ENCODE measurements around the gene SGCD.

DNA sequence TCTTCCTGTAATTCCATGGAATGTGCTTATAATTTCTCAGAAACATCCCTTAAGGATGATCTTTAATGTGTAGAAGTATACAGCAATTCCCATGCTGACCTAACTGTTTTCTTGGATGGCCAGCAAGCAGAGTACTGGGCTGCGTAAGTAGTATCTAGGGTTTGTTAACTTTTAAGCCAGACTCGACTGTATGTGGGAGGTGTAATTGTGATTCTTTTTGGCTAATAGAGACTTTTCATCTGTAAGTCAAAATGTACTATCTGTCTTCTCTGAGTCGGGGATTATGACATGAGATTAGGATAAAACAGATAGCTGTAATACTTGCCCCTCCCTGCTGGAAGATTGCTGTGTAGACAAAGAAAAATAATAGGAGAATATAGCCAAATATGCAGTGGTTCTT lies 169.3 kb downstream of the SGCD start:
- TF ChIP-seq POLR2AphosphoS5 (IDR thresholded peaks at IDR 0.05) (no peak), POLR2A (IDR thresholded peaks at IDR 0.05) (no peak)
- TF ChIP-seq, protein P1, sequence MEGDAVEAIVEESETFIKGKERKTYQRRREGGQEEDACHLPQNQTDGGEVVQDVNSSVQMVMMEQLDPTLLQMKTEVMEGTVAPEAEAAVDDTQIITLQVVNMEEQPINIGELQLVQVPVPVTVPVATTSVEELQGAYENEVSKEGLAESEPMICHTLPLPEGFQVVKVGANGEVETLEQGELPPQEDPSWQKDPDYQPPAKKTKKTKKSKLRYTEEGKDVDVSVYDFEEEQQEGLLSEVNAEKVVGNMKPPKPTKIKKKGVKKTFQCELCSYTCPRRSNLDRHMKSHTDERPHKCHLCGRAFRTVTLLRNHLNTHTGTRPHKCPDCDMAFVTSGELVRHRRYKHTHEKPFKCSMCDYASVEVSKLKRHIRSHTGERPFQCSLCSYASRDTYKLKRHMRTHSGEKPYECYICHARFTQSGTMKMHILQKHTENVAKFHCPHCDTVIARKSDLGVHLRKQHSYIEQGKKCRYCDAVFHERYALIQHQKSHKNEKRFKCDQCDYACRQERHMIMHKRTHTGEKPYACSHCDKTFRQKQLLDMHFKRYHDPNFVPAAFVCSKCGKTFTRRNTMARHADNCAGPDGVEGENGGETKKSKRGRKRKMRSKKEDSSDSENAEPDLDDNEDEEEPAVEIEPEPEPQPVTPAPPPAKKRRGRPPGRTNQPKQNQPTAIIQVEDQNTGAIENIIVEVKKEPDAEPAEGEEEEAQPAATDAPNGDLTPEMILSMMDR (IDR thresholded peaks at IDR 0.05), result no peak
